Body of pancreas (tissue), 4 donors: ENCODE results near the gene PRSS12. TPM values are rescaled to one million over a fixed set of nuclear protein-coding genes. Genes with fewer than 3 reads are reported as not detected.

Source experiments
- ATAC-seq: fragments of 150-250 bp; one replicate; pipeline ENCODE4 v1.9.1; 2016
- DNase-seq, 4 donors: peaks; one replicate each; pipeline ENCODE4 v3.0.0-alpha.2; 2019
- H3K27ac ChIP-seq, 4 donors: fragments of 200-600 bp; sonication (generic); 1 replicate in 3 of 4; 2 replicates in 1 of 4; pipeline versions ENCODE4 v1.5.1 to v1.6.1; 2016 to 2019; ENCODE audit warnings: mild to moderate bottlenecking in 1 of 4, mixed read lengths in 1 of 4, moderate library complexity in 1 of 4
- H3K27me3 ChIP-seq, 2 donors: fragments of 200-600 bp; sonication (generic); one replicate each; pipeline ENCODE4 v1.6.0; 2016; ENCODE audit warnings: mild to moderate bottlenecking in 1 of 2
- H3K36me3 ChIP-seq, 2 donors: fragments of 200-600 bp; sonication (generic); replicated peaks in 1 of 2; 2 replicates each; pipeline ENCODE4 v1.5.1; 2016; ENCODE audit warnings: low read depth in 2 of 2; ENCODE audit not compliant: insufficient read depth in 1 of 2
- H3K4me1 ChIP-seq: fragments of 200-600 bp; sonication (generic); one replicate; pipeline ENCODE4 v1.6.0; 2016
- H3K4me3 ChIP-seq, 2 donors: fragments of 200-600 bp; sonication (generic); 1 replicate in 1 of 2; 2 replicates in 1 of 2; pipeline ENCODE4 v1.5.1; 2016 to 2019
- H3K9me3 ChIP-seq, 3 donors: fragments of 200-600 bp; sonication (generic); 1 replicate in 2 of 3; 2 replicates in 1 of 3; pipeline ENCODE4 v1.5.1; 2016
- POLR2A ChIP-seq, 3 donors: fragments of 450-650 bp; IDR thresholded peaks; one replicate each; pipeline ENCODE4 v1.6.1; 2016; ENCODE audit warnings: antibody characterized with exemption in 3 of 3, mild to moderate bottlenecking in 2 of 3
- WGBS, 2 donors: methylation state at CpG; one replicate each; pipeline ENCODE4 v1.1.5; 2017; 5-methylcytosine and 5-hydroxymethylcytosine counted together
- intact Hi-C: fragments of 100-400 bp; cut with DNase I; formaldehyde crosslinking; loops from one replicate; pipeline ENCODE4 v1.15.1; 2023
- total RNA-seq, 2 donors: library from RNA; depleted of rRNA; stranded (reverse); fragments of >200 nt; gene quantifications; one replicate each; pipeline ENCODE4 v1.1.0, GENCODE V29; 2016
- TF ChIP-seq, protein P1 (sequence below), 7 experiments: fragments of 450-650 bp in 4 of 7; fragments of 200-600 bp in 3 of 7; sonication (generic) in 3 of 7; IDR thresholded peaks; one replicate each; pipeline ENCODE4 v1.5.1; 2016 to 2019; ENCODE audit warnings: antibody characterized with exemption in 7 of 7

PRSS12 gene
- total RNA-seq, 2 donors from 2014 or later = 12.2 to 15.8 TPM

DNA sequence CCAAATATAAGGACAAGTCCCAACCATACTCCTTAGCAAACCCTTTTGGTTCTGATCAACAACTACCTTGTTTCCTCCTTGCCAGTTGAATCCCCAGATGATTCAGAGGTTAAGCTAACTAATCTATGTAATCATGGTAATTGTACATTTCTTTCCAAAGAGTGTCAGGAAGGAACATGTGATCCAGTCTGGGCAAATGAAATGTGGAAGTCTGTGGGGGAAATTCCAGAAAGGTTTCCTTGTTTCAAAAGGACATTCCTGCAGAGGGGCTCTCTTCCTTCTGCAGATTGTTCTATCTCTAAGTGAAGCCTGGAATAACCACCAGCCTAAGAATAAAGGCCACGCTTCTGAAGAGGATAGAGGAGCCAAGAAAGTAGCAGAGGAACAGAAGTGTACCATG, 7.0 kb downstream of the PRSS12 start:
- 83 to 89% methylated on average over 1 of the region's 1 CpG for WGBS, 2 donors
- H3K36me3 ChIP-seq = no peaks in the 10 kb centered on the region
- H3K4me3 ChIP-seq = no peak overlapping the region
- DNase-seq (no peak), ATAC-seq (no peak)
- no peak for TF ChIP-seq POLR2A (IDR thresholded peaks at IDR 0.05)
- TF ChIP-seq, protein P1, sequence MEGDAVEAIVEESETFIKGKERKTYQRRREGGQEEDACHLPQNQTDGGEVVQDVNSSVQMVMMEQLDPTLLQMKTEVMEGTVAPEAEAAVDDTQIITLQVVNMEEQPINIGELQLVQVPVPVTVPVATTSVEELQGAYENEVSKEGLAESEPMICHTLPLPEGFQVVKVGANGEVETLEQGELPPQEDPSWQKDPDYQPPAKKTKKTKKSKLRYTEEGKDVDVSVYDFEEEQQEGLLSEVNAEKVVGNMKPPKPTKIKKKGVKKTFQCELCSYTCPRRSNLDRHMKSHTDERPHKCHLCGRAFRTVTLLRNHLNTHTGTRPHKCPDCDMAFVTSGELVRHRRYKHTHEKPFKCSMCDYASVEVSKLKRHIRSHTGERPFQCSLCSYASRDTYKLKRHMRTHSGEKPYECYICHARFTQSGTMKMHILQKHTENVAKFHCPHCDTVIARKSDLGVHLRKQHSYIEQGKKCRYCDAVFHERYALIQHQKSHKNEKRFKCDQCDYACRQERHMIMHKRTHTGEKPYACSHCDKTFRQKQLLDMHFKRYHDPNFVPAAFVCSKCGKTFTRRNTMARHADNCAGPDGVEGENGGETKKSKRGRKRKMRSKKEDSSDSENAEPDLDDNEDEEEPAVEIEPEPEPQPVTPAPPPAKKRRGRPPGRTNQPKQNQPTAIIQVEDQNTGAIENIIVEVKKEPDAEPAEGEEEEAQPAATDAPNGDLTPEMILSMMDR (IDR thresholded peaks at IDR 0.05) = no peak
- intact Hi-C loops = no loop called here
- H3K27me3 ChIP-seq = no peaks in the 10 kb centered on the region
- H3K4me1 ChIP-seq = peaks cover 20% of the 10 kb centered on the region
- no peaks in the 10 kb centered on the region for H3K9me3 ChIP-seq
- no peak overlapping the region for H3K27ac ChIP-seq

DNA sequence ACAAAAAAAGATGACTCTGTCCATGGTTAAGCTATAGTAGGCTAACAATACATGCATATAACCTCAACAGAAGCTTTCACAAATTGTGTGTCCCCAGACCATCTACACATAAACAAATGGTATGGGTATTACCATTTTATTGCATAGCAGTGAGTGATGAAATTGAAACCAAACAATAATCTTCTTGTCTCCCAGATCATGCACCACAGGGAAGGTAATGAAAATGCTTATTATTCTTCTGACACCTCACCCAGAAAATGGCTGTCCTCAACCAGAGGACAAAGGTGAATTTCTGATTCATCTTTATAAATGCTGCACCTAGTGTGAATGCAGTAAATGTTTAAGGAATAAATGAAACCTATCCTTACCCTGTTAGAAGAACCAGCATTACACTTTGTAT, 8.0 kb downstream of the PRSS12 start:
- intact Hi-C loops = no loop called here
- no peak for TF ChIP-seq POLR2A (IDR thresholded peaks at IDR 0.05)
- TF ChIP-seq, protein P1 (IDR thresholded peaks at IDR 0.05) = no peak
- no peak overlapping the region for H3K27ac ChIP-seq
- peaks cover 20% of the 10 kb centered on the region for H3K4me1 ChIP-seq
- no peaks in the 10 kb centered on the region for H3K36me3 ChIP-seq
- no peak for DNase-seq
- H3K27me3 ChIP-seq = no peaks in the 10 kb centered on the region
- no peak for ATAC-seq
- H3K4me3 ChIP-seq = no peak overlapping the region
- H3K9me3 ChIP-seq = no peaks in the 10 kb centered on the region

DNA sequence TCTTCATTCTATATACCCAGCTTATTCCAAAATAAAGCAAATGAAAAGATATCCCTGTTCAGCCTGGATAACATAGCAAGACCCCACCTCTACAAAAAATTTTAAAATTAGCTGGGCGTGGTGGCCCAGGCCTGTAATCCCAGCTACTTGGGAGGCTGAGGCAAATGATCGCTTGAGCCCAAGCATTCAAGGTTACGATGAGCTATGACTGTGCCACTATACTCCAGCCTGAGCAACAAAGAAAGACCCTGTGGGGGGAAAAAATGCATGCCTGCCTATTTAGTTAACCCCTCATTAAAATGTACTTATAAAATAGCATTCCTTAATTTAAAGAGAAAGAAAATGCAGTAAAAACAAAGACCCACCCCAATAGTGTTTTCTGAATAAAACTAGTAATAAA, 9.3 kb downstream of the PRSS12 start:
- DNase-seq (no peak), ATAC-seq (no peak)
- Histone ChIP-seq H3K36me3 (no peaks in the 10 kb centered on the region), H3K4me3 (no peak overlapping the region), H3K4me1 (peaks cover 25% of the 10 kb centered on the region), H3K9me3 (no peaks in the 10 kb centered on the region), H3K27me3 (no peaks in the 10 kb centered on the region), H3K27ac (no peak overlapping the region)
- 95 to 97% methylated on average over 3 of the region's 3 CpGs for WGBS, 2 donors
- no peak for TF ChIP-seq POLR2A (IDR thresholded peaks at IDR 0.05)
- TF ChIP-seq, protein P1 (IDR thresholded peaks at IDR 0.05) = no peak
- intact Hi-C loops = no loop called here

DNA sequence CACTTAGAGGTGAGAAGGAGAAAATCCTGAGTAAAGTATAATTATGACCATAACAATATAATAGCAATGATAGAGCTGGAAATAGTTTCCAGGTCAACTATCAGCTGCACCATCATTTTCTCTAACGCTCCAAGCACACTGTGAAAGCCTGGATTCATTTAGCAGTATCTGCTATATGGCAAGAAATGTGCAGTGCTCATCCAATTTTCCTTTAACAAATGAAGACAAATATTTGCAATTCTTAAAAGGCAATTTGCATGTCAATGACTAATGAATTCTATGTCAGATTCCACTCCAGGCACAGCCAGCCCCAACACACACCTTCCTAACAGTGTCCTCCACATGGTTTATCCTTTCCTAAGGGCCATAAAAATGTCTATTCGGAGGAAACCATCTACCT, 12.7 kb downstream of the PRSS12 start:
- no peak overlapping the region for H3K4me3 ChIP-seq
- intact Hi-C loops = no loop called here
- H3K36me3 ChIP-seq = no peaks in the 10 kb centered on the region
- ATAC-seq (no peak), DNase-seq (no peak)
- 73 to 82% methylated on average over 2 of the region's 2 CpGs for WGBS, 2 donors
- TF ChIP-seq, protein P1 (IDR thresholded peaks at IDR 0.05) = no peak
- TF ChIP-seq POLR2A (IDR thresholded peaks at IDR 0.05) = no peak
- no peak overlapping the region for H3K27ac ChIP-seq
- no peaks in the 10 kb centered on the region for H3K27me3 ChIP-seq
- peaks cover 27% of the 10 kb centered on the region for H3K4me1 ChIP-seq
- no peaks in the 10 kb centered on the region for H3K9me3 ChIP-seq

DNA sequence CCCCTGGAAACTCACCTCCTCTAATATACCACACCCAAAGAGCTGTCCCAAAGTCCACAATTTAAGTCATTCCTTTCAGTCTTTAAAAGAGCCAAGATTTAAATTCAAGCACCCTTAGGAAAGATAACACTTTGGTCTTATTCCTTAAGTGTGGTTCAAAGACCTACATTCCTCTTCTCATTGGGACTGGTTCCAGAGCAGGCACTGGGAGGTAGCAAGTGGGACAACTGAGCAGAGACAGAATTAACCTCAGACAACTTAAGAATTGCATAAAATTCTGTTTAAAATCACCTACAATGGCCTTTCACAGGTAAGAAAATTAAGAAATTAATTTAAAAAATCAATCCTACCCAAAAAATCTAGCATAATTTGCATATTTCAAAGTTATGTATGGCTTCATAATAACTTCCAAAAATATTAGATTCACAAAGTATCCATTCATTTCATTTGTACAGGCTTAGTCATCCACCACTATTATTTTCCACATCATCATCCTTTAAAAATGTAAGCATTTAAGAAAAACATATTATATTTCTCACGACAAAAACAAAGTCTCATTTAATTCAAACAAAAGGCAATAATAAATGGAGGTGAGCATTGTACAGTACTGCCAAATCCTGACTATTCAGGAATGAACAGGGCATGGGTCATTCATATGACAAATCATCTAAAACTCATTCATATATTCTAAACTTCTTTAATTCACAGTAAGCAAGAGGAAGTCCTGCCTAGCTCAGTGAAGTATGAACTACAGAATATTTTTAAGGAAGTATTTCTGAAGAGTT, 13.6 kb downstream of the PRSS12 start:
- TF ChIP-seq, protein P1 (IDR thresholded peaks at IDR 0.05) = no peak
- TF ChIP-seq POLR2A (IDR thresholded peaks at IDR 0.05) = no peak
- no peaks in the 10 kb centered on the region for H3K27me3 ChIP-seq
- no peak overlapping the region for H3K27ac ChIP-seq
- ATAC-seq (no peak), DNase-seq (no peak)
- peaks cover 33% of the 10 kb centered on the region for H3K4me1 ChIP-seq
- no peaks in the 10 kb centered on the region for H3K36me3 ChIP-seq
- 51 to 60% methylated on average over 1 of the region's 1 CpG for WGBS, 2 donors
- no peaks in the 10 kb centered on the region for H3K9me3 ChIP-seq
- H3K4me3 ChIP-seq = no peak overlapping the region
- intact Hi-C loops = no loop called here
